Measurements from ENCODE around the gene ERRFI1.
"Not testable (repeated sequence)": the region's sequence is repeated elsewhere in the genome, so short reads cannot be mapped to it uniquely, and the experiment has no call there.

Gene ERRFI1

DNA sequence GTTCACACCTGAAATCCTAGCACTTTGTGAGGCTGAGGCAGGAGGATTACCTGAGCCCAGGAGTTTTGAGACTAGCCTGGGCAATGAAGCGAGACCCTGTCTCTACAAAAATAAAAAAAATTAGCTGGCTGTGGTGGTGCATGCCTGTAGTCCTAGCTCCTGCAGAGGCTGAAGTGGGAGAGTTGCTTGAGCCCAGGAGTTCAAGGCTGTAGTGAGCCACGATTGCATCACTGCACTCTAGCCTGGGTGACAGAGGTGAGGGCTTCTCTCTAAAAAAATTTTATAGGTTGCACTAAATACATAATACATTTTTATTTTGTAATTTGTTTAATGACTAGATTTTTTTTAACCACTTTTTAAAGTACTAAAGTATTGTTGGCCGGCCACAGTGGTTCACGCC is 58.5 kb downstream of the ERRFI1 start:
- no peak for DNase-seq

GRCh38 chr1:7967196-7967595 is 58.9 kb downstream of the ERRFI1 start:
- DNase-seq = no peak

DNA sequence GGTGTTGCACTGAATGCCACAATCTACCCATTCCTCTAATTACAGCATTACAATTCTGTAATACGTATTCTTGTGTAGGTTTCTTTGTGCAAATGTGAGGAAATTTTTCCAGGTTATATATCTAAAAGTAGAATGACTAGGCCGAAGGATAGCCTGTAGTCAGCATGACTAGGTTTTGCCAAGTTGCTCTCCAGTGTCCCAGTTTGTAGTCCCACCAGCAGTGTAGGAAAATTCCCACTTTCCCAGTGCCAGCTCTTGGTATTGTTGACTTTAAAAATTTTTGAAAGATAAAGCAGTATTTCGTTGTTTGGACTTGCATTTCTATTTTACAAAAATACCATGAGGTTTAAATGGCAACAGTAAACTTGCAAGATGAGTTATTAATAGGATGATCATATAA is 61.6 kb downstream of the ERRFI1 start:
- DNase-seq = no peak

DNA sequence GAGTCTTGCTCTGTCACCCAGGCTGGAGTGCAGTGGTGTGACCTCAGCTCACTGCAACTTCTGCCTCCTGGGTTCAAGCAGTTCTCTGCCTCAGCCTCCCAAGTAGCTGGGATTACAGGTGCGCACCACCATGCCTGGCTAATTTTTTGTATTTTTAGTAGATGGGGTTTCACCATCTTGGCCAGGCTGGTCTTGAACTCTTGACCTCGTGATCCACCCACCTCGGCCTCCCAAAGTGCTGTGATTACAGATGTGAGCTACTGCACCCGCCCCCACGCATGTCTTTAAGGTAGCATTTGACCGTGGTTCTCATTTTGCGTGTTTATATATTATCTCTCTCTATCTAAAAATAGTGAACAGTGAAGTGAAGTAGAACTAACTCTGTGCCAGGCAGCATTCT is 62.3 kb downstream of the ERRFI1 start:
- DNase-seq = not testable (repeated sequence)

- DNase-seq = not testable (repeated sequence)
These were observed 62.8 kb downstream of the ERRFI1 start for GRCh38 chr1:7963378-7963730.

DNA sequence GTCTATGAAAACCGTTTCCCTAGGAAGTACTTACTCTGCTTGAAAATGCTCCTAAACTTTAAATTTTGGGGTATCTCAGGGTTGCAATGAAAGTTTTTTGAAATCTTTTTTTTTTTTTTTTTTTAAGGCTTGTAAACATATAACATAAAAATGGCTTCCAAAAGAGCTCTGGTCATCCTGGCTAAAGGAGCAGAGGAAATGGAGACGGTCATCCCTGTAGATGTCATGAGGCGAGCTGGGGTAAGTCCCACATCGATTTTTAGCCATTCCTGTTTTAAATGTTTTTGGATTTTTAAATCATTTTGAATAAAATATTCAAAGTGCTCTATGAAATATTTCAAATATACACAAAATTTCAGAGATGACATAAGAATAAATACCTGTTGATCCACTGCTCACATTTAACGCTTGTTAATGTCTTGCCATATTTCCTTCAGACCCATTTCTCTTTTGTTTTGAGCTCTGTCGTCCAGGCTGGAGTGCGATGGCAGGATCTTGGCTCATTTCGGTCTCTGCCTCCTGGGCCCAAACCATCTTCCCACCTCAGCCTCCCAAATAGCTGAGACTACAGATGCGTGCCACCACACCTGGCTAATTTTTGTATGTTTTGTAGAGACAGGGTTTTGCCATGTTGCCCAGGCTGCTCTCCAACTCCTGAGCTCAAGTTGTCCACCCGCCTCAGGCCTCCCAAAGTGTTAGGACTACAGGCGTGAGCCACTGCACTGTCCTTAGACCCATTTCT is 63.3 kb downstream of the ERRFI1 start:
- no peak for DNase-seq

GRCh38 chr1:7962014-7962335 is 64.1 kb downstream of the ERRFI1 start:
- DNase-seq = no peak
